H9 (cell line): ENCODE data around the gene ABCC4. TPM values are rescaled to one million over a fixed set of nuclear protein-coding genes. Genes with fewer than 3 reads are reported as not detected.

Source experiments
- DNase-seq: peaks from one replicate; pipeline ENCODE4 v3.0.0-alpha.2; 2017
- H2AFZ ChIP-seq: one replicate; pipeline ENCODE4 v1.6.1; 2013; ENCODE audit warnings: mild to moderate bottlenecking, low read length, control low read depth, moderate library complexity
- H2AK5ac ChIP-seq: 2 replicates; pipeline ENCODE4 v1.6.1; 2013; ENCODE audit warnings: low read length, control low read depth, mixed read lengths; ENCODE audit not compliant: insufficient read length
- H2BK120ac ChIP-seq: one replicate; pipeline ENCODE4 v1.6.1; 2013; ENCODE audit warnings: low read depth, mild to moderate bottlenecking, low read length, control low read depth, inconsistent platforms; ENCODE audit not compliant: poor library complexity, severe bottlenecking
- H2BK12ac ChIP-seq: 2 replicates; pipeline ENCODE4 v1.6.1; 2013; ENCODE audit warnings: low read length, control low read depth, mixed read lengths, low read depth; ENCODE audit not compliant: insufficient read length
- H2BK15ac ChIP-seq: 2 replicates; pipeline ENCODE4 v1.6.1; 2013; ENCODE audit warnings: low read depth, low read length, control low read depth
- H2BK20ac ChIP-seq: one replicate; pipeline ENCODE4 v1.6.1; 2013; ENCODE audit warnings: low read depth, mild to moderate bottlenecking, low read length, control low read depth, inconsistent platforms; ENCODE audit not compliant: poor library complexity, severe bottlenecking
- H2BK5ac ChIP-seq: 2 replicates; pipeline ENCODE4 v1.6.1; 2013; ENCODE audit warnings: low read length, control low read depth, mixed read lengths; ENCODE audit not compliant: insufficient read length
- H3K14ac ChIP-seq: 2 replicates; pipeline ENCODE4 v1.6.1; 2013; ENCODE audit warnings: low read length, control low read depth; ENCODE audit not compliant: insufficient read depth
- H3K18ac ChIP-seq: 2 replicates; pipeline ENCODE4 v1.6.1; 2013; ENCODE audit warnings: low read depth, mild to moderate bottlenecking, mixed read lengths, low read length, control low read depth; ENCODE audit not compliant: insufficient read length
- H3K23ac ChIP-seq: 2 replicates; pipeline ENCODE4 v1.6.1; 2013; ENCODE audit warnings: low read length, control low read depth, mixed read lengths, low read depth; ENCODE audit not compliant: insufficient read length
- H3K23me2 ChIP-seq: 2 replicates; pipeline ENCODE4 v1.6.1; 2013; ENCODE audit warnings: low read depth, mild to moderate bottlenecking, mixed read lengths, low read length, control low read depth; ENCODE audit not compliant: insufficient read length, poor library complexity, severe bottlenecking
- H3K27ac ChIP-seq: 2 replicates; pipeline ENCODE4 v1.5.1; 2013; ENCODE audit warnings: low read length, control low read depth, mixed read lengths, low read depth; ENCODE audit not compliant: insufficient read length
- H3K27me3 ChIP-seq: 2 replicates; pipeline ENCODE4 v1.6.1; 2013; ENCODE audit warnings: low read length, control low read depth, inconsistent platforms; ENCODE audit not compliant: insufficient read depth
- H3K4ac ChIP-seq: 2 replicates; pipeline ENCODE4 v1.6.1; 2013; ENCODE audit warnings: low read depth, mild to moderate bottlenecking, control low read depth, inconsistent platforms, low read length, moderate library complexity
- H3K4me1 ChIP-seq: 2 replicates; pipeline ENCODE4 v1.6.1; 2013; ENCODE audit warnings: low read length, control low read depth, inconsistent platforms; ENCODE audit not compliant: insufficient read depth
- H3K4me2 ChIP-seq: 2 replicates; pipeline ENCODE4 v1.6.1; 2013; ENCODE audit warnings: low read length, control low read depth, mixed read lengths; ENCODE audit not compliant: insufficient read length, insufficient read depth
- H3K56ac ChIP-seq: 2 replicates; pipeline ENCODE4 v1.6.1; 2013; ENCODE audit warnings: low read depth, mild to moderate bottlenecking, mixed read lengths, low read length, control low read depth; ENCODE audit not compliant: insufficient read length
- H3K79me1 ChIP-seq: 2 replicates; pipeline ENCODE4 v1.6.1; 2013; ENCODE audit warnings: low read depth, mild to moderate bottlenecking, moderate library complexity, low read length, control low read depth, inconsistent platforms; ENCODE audit not compliant: insufficient read depth, poor library complexity, severe bottlenecking
- H3K79me2 ChIP-seq: 2 replicates; pipeline ENCODE4 v1.6.1; 2013; ENCODE audit warnings: low read length, control low read depth, inconsistent platforms; ENCODE audit not compliant: insufficient read depth
- H3K9ac ChIP-seq: 2 replicates; pipeline ENCODE4 v1.6.1; 2013; ENCODE audit warnings: low read length, control low read depth, mixed read lengths; ENCODE audit not compliant: insufficient read length; ENCODE audit errors: extremely low read depth
- H3K9me3 ChIP-seq: one replicate; pipeline ENCODE4 v1.6.1; 2013; ENCODE audit warnings: low read depth, low read length, inconsistent platforms; ENCODE audit not compliant: control insufficient read depth
- H3T11ph ChIP-seq: one replicate; pipeline ENCODE4 v1.6.1; 2013; ENCODE audit warnings: mild to moderate bottlenecking, low read length, control low read depth, inconsistent platforms
- H4K20me1 ChIP-seq: one replicate; pipeline ENCODE4 v1.6.1; 2013; ENCODE audit not compliant: control insufficient read depth, insufficient read length, insufficient read depth
- H4K5ac ChIP-seq: 2 replicates; pipeline ENCODE4 v1.6.1; 2013; ENCODE audit warnings: low read depth, mild to moderate bottlenecking, mixed read lengths, low read length, control low read depth; ENCODE audit not compliant: insufficient read length
- H4K8ac ChIP-seq: replicated peaks from 2 replicates; pipeline ENCODE4 v1.6.1; 2013; ENCODE audit warnings: low read length, control low read depth, mixed read lengths, low read depth; ENCODE audit not compliant: insufficient read length
- H4K91ac ChIP-seq: 2 replicates; pipeline ENCODE4 v1.6.1; 2013; ENCODE audit warnings: low read depth, mild to moderate bottlenecking, moderate library complexity, mixed read lengths, low read length, control low read depth; ENCODE audit not compliant: insufficient read length
- H3K27ac Mint-ChIP-seq, 3 experiments: 2 replicates in 2 of 3; 3 replicates in 1 of 3; pipeline ENCODE4 v1.8.0; 2020 to 2021; ENCODE audit warnings: mixed read lengths in 3 of 3, mild to moderate bottlenecking in 1 of 3, moderate library complexity in 1 of 3
- H3K27me3 Mint-ChIP-seq: 2 replicates; pipeline ENCODE4 v1.8.0; 2021; ENCODE audit warnings: low read depth, mild to moderate bottlenecking, moderate library complexity, mixed read lengths
- H3K36me3 Mint-ChIP-seq, 3 experiments: 2 replicates in 2 of 3; 3 replicates in 1 of 3; pipeline ENCODE4 v1.8.0; 2020 to 2021; ENCODE audit warnings: low read depth in 3 of 3, mixed read lengths in 3 of 3; ENCODE audit not compliant: insufficient read depth in 1 of 3
- H3K4me1 Mint-ChIP-seq, 2 experiments: 2 replicates each; pipeline ENCODE4 v1.8.0; 2020; ENCODE audit warnings: mixed read lengths in 2 of 2
- H3K4me3 Mint-ChIP-seq, 2 experiments: 2 replicates in 1 of 2; 3 replicates in 1 of 2; pipeline ENCODE4 v1.8.0; 2020 to 2021; ENCODE audit warnings: mild to moderate bottlenecking in 2 of 2, mixed read lengths in 2 of 2, moderate library complexity in 1 of 2
- H3K9me3 Mint-ChIP-seq, 2 experiments: 2 replicates in 1 of 2; 3 replicates in 1 of 2; pipeline ENCODE4 v1.8.0; 2020; ENCODE audit warnings: mild to moderate bottlenecking in 2 of 2, mixed read lengths in 2 of 2, moderate library complexity in 1 of 2
- CTCF ChIP-seq: fragments of 200-600 bp; sonication (generic); conservative IDR thresholded peaks from 3 replicates; pipeline ENCODE4 v1.8.0; 2021; ENCODE audit warnings: antibody characterized with exemption, mild to moderate bottlenecking
- WGBS: extraction: QIAGEN DNeasy Blood & Tissue Kit; methylation state at CpG from one replicate; pipeline ENCODE4 v1.1.7; 2013; ENCODE audit warnings: missing lambda C conversion rate, low lambda C conversion rate, mixed read lengths; ENCODE audit not compliant: insufficient read length; ENCODE audit errors: extremely low coverage; 5-methylcytosine and 5-hydroxymethylcytosine counted together
- total RNA-seq: library from RNA; stranded (reverse); gene quantifications from 2 replicates; pipeline ENCODE4 v1.2.1, GENCODE V29; 2021

The ABCC4 gene
- total RNA-seq, 1 experiment from 2014 or later, result 5.9 TPM

- peaks cover 2% of the 10 kb centered on the region for H3K4me1 ChIP-seq
- H3K9me3 Mint-ChIP-seq, result no peaks in the 10 kb centered on the region
- no peaks in the 10 kb centered on the region for H3K79me1 ChIP-seq
- no peak overlapping the region for H3K4me2 ChIP-seq
- H4K5ac ChIP-seq, result no peak overlapping the region
- WGBS, result no CpG with 5 or more reads among the region's 3 CpGs
- no peak overlapping the region; a peak in 1 of 7 replicates for H3K27ac Mint-ChIP-seq
- H3K27me3 ChIP-seq, result no peaks in the 10 kb centered on the region
- H2BK15ac ChIP-seq, result no peak overlapping the region
- no peak overlapping the region for H3K4me3 Mint-ChIP-seq
- no peaks in the 10 kb centered on the region for H3K9me3 ChIP-seq
- H3K27me3 Mint-ChIP-seq, result no peaks in the 10 kb centered on the region
- TF ChIP-seq CTCF, result no peak
- no peak for DNase-seq
- H2AFZ ChIP-seq, result no peak overlapping the region
- no peaks in the 10 kb centered on the region for H3K23me2 ChIP-seq
- no peak overlapping the region for H2BK20ac ChIP-seq
- no peak overlapping the region for H3K14ac ChIP-seq
- no peak overlapping the region for H2BK5ac ChIP-seq
- no peak overlapping the region for H3K9ac ChIP-seq
- H2AK5ac ChIP-seq, result no peak overlapping the region
- H3T11ph ChIP-seq, result no peak overlapping the region
- H2BK12ac ChIP-seq, result no peak overlapping the region
- H3K36me3 Mint-ChIP-seq, result no peaks in the 10 kb centered on the region; a peak in 1 of 7 replicates
- H4K91ac ChIP-seq, result no peak overlapping the region
- no peak overlapping the region for H3K56ac ChIP-seq
- H3K27ac ChIP-seq, result no peak overlapping the region
- no peak overlapping the region for H3K4ac ChIP-seq
- no peak overlapping the region for H3K18ac ChIP-seq
- H3K23ac ChIP-seq, result no peak overlapping the region
- no peak overlapping the region for H4K8ac ChIP-seq
- H3K79me2 ChIP-seq, result no peaks in the 10 kb centered on the region
- no peaks in the 10 kb centered on the region for H4K20me1 ChIP-seq
- no peak overlapping the region for H2BK120ac ChIP-seq
- H3K4me1 Mint-ChIP-seq, result peaks cover 13 to 20% of the 10 kb centered on the region in 2 experiments
Measured at GRCh38 chr13:95279016-95279415, 22.2 kb downstream of the ABCC4 start.
